IPS-11a (cell line): ENCODE measurements around the gene DGKH.
A peak's percentile ranks its signal among the peaks of the same experiment; 100 is the strongest.

Experiments used
- H3K4me3 ChIP-seq: one replicate; pipeline ENCODE4 v1.5.1; 2013; ENCODE audit warnings: low read depth, low read length, control low read depth

Gene DGKH

DNA sequence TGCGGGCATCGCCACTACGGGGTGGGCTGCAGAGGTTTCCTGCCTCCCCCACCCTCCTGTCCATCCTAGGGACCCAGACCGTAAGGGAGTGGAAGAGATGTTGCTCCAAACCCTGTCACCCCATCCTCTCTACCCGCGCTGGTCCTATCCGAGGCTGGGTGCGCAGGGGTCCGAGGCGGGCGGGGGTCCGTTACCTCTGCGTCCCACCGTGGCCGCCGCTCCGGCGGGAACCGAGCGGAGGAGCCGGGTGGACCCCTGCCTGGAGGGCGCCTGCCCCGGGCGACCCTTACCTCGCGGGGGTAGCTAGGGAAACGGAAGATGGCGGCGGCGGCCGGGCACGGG is at the start of gene DGKH:
Gene DGKH, plus strand, starts transcription at position 307 of the 342 bp plus-strand sequence. CDS start 126 bp downstream, outside the sequence.
- H3K4me3 ChIP-seq: peak within 1 kb of the TSS; percentile 71

DNA sequence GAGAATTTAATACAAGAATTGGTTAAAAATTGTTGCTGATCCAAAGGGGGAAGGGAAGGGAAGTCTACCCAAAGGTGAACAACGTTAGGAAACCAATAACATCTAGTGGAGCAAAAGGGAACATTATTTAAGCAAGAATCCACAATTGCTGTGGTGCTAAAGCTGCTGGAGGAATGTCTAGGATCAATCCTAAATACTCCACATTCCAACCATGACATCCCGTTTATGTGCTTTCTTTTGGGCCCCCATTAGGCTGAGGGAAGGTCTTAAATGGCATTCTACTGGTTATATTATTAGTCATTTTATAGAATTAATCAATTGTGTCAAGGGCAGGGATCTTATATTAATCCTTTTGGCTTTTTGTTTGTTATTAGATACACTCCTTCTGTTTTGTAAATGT is 47.6 kb upstream of the DGKH start:
- H3K4me3 ChIP-seq: no peak overlapping the region

- H3K4me3 ChIP-seq: no peak overlapping the region
These were observed 46.9 kb upstream of the DGKH start for GRCh38 chr13:42001580-42001979.

- no peak overlapping the region for H3K4me3 ChIP-seq
These were observed 46.4 kb upstream of the DGKH start for GRCh38 chr13:42002066-42002465.

GRCh38 chr13:42007844-42008243 is 40.6 kb upstream of the DGKH start:
- no peak overlapping the region for H3K4me3 ChIP-seq

DNA sequence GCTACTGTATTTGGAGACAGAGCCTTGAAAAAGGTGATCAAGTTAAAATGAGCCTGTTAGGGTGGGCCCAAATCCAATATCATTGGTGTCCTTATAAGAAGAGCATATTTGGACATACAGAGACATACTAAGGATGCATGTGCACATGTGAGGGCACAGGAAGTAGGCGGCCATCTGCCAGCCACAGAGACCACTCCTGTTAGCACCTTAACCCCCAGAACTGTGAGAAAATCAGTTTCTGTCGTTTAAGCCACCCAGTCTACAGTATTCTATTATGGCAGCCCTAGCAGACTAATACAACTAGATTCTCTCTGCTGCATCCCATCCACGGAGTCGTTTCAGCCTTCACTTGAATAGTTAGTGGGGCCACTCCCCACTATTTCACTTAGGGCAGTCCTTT is 39.4 kb upstream of the DGKH start:
- H3K4me3 ChIP-seq: no peak overlapping the region

- no peak overlapping the region for H3K4me3 ChIP-seq
These were observed 36.7 kb upstream of the DGKH start for GRCh38 chr13:42011601-42012350.

DNA sequence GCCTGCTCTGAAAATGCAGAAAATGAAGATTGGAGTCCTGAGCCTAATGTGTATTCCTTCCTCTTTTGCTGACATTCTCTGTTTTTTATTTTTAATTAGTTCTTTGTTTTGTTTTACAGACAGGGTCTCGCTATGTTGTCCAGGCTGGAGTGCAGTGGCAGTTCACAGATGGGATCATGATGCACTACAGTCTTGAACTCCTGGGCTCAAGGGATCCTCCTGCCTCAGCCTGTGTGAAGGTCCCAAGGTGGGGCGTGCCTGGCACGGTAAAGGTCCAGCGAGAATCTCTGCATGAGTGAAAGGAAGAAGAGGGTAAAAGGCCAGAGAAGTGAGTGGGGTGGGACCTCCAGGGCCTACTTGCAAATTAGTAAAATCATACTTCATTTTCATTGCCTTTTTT is 34.3 kb upstream of the DGKH start:
- H3K4me3 ChIP-seq: no peak overlapping the region

DNA sequence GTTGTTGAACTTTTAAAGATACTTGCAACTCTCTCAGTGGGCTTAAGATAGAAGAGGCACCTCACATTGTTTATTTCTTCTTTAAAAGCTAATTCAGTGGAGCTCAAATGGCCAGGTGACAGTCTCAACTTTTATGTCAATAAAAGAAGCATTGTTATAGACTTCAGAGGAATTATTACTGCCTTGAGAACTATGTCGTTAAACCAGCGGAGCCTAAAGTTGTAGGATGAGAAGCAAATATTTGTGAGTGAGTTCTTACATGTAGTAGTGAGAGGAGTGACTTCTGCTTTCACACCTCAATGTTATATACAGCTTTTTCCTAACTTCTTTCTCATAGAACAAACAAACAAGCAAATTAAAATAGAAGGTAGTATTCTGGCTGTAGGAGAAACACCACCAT is 31.2 kb upstream of the DGKH start:
- no peak overlapping the region for H3K4me3 ChIP-seq

DNA sequence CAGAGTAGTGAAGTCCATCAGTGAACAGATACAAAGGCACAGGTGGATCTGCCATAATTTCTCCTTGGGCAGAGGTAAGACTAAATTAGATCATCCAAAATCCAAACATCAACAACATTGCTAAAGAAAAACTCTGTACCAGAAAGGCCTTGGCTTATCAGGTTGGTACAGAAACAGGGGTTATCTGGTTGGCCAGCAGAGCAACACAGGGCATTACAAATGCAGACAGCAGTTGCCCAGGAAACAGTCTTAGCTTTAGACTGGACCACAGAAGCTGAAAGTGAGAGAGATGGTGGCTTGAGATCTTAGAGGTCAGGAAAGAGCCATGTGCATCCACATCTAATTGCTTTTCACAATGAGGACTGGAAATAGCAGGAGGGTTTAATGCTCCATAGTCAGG is 26.6 kb upstream of the DGKH start:
- H3K4me3 ChIP-seq: no peak overlapping the region

DNA sequence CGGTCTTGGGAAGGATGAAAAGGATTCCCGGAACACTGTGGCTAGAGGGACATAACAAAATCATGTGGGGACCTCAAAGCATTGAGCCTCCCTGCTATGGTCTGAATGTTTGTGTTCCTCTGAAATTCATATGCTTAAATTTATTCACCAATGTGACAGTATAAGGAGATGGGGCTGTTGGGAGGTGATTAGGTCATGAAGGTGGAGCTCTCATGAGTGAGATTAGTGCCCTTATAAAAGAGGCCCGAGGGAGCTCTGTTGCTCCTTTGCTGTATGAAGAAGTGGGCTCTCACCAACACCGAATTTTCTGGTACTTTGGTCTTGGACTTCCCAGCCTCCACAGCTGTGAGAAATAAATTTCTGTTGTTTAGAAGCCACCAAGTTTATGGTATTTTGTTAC is 26.1 kb upstream of the DGKH start:
- H3K4me3 ChIP-seq: no peak overlapping the region

GRCh38 chr13:42022796-42023493 is 25.5 kb upstream of the DGKH start:
- H3K4me3 ChIP-seq: no peak overlapping the region

DNA sequence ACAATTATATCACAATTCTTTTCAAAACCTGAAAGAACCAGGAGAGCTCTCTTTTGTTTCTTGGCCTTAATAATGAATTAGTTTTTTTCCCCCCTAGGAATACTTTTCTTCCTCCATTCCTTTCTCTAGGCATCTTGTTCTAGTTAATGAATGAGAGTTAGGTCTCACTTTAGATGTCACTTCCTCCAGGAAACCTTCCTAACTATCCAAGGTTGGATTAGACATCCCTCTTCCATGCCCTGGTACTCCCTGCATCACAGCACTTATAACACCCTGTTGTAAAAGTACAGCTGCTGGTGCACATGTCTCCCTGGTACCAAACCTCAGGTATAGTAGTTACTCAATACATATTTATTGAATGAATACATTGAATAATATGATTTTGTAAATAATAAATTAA is 21.2 kb upstream of the DGKH start:
- H3K4me3 ChIP-seq: no peak overlapping the region

DNA sequence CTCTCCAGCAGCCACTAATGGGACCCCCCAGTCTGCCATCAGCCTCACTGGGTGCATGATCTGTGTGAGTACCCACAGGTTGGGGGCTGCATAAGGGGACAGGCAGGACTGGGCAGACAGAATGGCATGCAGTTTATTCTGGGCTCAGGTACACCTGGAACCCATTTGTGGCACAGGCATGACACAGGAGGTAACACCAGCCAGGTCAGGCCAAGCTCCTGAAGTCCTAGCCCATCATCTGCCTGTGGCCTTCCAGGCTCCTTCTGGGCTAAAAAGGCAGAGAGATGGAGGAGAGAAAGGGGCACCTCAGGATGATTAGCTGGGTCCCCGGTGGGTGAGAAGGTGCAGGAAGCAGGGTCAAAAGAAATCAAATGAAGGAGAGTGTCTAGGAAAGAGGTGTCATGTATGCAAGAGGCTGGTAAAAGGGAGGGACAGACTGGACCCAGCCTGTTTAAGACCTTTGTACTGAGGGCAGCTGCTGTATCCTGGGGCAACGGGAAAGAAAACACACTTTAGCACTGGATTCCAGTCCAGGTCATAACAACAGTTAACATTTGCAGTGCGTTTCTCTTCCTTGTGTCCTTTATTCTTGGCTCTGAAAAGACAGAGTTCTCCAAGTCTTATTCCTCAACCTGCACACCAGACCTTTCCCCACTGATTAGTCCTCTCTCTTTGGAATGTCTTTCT is 20.2 kb upstream of the DGKH start:
- no peak overlapping the region for H3K4me3 ChIP-seq

- no peak overlapping the region for H3K4me3 ChIP-seq
These were observed 12.4 kb upstream of the DGKH start for GRCh38 chr13:42035905-42036521.

DNA sequence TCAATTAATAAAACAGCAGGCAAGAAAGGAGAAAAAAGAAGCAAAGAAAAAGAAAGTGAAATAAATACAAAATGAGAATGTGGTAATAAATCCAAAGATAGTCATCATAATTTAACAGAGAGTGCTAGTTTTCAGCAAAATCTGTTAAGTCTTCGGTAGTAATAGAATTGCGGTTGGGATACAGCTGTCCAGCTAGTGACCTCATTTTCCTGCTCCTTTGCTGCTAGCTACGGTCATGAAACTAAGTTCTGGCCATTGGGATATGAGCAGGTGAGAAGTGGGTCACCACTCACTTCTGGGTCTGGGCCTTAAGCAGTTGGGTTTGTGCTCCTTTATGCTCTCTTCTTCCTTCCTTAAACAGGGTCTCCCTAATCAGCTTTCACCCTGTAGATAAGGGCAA is 11.7 kb upstream of the DGKH start:
- no peak overlapping the region for H3K4me3 ChIP-seq

DNA sequence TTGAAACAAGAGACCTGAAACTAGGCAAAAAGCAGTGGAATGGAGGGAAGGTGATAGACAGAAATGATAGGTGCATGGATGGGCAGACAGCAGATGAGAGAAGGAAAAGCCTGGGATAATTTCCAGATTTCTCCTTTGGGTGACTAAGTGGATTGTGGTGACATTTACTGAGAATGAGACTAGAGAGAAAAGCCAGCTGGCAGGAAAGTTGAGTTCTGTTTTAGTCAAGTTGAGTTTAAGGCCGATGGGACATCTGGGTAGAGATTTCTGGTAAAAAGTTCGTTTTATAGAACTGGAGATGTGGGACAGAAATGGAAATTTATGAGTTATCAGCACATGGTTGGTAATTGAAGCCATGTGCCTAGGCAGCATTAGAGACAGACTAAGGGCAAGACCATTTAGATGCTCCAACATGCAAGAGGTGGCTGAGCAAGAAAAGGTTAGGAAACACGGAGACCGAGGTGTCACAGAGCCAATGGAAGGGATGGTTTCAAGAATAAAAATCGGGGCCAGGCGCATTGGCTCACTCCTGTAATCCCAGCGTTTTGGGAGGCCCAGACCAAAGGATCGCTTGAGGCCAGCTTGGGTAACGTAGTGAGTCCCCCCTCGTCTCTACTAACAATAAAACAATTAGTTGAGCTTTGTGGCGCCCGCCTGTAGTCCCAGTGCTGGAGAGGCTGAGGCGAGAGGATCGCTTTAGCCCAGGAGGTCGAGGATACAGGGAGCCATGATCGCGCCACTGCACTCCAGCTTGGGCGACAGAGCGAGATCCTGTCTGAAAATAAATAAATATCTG is 9.6 kb upstream of the DGKH start:
- no peak overlapping the region for H3K4me3 ChIP-seq

DNA sequence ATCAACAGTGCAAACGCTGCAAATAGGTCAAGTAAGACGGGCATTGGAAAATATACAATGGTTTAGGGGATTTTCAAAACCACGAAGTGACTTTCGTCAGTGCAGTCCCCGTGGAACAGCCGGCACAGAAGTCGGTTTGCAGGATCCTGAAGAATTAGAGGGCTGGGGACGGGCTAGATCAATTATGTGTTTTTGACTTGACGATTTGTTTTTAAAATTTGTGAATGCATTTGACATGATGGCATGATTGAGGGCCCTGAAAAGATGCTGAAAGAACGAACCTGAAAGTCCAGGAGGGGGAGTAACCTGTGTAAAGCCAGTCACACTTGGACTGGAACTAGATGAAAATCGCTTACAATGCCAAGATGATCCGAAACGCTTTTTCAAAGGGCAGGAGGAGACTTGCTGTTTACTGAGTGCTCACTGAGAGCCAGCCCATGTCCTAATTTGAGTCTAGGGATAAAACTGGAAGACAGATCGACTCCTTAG is 8.9 kb upstream of the DGKH start:
- peak overlapping the region; percentile 66 for H3K4me3 ChIP-seq

DNA sequence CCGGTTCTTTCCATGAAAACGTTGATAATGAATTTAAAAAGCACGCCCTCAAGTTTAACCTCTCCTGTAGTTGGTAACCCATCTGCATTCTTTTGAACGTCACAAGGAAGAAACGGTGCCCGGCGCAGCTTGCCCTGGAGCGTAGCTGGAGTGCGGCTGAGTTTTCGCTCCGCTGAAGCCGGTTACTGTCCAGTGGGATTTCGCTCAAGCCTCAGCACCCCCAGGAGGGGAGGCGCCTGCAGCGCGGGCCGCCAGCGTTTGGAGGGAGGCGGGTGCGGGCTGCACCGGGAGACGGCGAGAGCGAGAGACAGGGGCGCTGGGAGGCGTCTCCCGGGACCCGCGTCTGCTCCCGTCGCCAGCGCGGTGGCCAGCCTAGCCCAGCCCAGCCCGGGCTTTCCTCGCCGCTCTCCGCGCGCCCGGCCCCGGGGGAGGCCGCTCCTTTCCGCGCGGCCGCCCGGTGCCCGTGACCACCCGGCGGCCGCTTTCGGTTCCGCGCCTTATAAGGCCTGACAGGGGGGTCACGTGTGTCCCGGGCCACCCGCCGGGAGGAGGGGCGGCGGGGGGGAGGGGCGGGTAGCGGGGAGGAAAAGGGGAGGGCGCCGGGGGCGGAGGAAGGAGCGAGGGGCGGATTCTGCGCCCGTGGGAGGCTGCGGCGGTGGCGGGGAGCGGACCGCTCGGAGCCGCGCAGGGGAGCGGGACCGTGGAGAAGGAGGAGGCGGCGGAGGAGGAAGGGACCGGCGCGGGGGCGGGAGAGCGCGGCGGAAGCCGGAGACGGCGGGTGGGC is 8.3 kb upstream of the DGKH start:
- peak overlapping the region; percentile 66 for H3K4me3 ChIP-seq

DNA sequence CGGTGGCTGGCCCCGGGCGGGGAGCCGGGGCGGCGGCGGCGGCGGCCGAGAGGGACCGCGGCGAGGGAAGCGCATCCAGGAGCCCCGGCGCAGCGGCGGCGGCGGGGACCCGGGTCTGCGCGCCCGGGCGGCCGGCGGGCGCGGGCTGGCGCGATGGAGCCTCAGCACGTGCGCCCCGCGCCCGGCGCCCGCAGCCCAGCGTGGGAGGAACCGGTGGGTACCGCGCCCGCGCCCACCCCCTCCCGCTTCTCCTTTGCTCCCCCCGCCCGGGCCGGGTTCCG is 7.8 kb upstream of the DGKH start:
- peak overlapping the region; percentile 69 for H3K4me3 ChIP-seq
